NCI-H1092 treated with DMSO at 0.1 percent for 48 hours (cell line): ENCODE results near the gene NOP53.

ENCODE experiments used
- DNase-seq: peaks from one replicate; lab custom pipeline; 2025; lab: John Stamatoyannopoulos, UW

Gene NOP53

GRCh38 chr19:47806435-47806834 lies 61.1 kb downstream of the NOP53 start:
- no peak for DNase-seq
